ENCODE data around the gene KAZN. TPM values are rescaled to one million over a fixed set of nuclear protein-coding genes. Genes with fewer than 3 reads are reported as not detected.

Gene KAZN
- total and polyA plus RNA-seq, 2 of the 8 experiments (the other 6 are each of a cell fraction or from before 2014, with no cell fraction given) = 3.7 to 11.8 TPM

- TF ChIP-seq CHD7 (IDR thresholded peaks at IDR 0.05; ENCODE audit: insufficient replicate concordance, low read length) (no peak), ATF2 (IDR thresholded peaks at IDR 0.05; ENCODE audit: low read length) (no peak), NANOG (IDR thresholded peaks at IDR 0.05; ENCODE audit: insufficient read depth, low read depth, low read length, poor library complexity, severe bottlenecking) (no peak), SIX5 (IDR thresholded peaks at IDR 0.05; ENCODE audit: low read depth, low read length) (no peak)
These were observed 12.3 kb downstream of the KAZN start (continued) for GRCh38 chr1:14610761-14611160.
